ENCODE data around the gene FAM221B. TPM values are rescaled to one million over a fixed set of nuclear protein-coding genes. Genes with fewer than 3 reads are reported as not detected.

FAM221B gene
- total and polyA plus RNA-seq, 8 donors, result 0.10 TPM; not detected in 7

GRCh38 chr9:35854091-35854762 is 25.7 kb upstream of the FAM221B start:
- WGBS, 5 donors, result 84 to 93% (median 87%) methylated on average over 7 of the region's 7 CpGs
- no peaks in the 10 kb centered on the region for H3K9me3 ChIP-seq
- intact Hi-C loops (cut with DNase I; ENCODE audit: low total_unique reads), result no loop called here
- peaks cover 0 to 17% (median 0%) of the 10 kb centered on the region in 3 donors for H3K27me3 ChIP-seq
- H3K36me3 ChIP-seq, result peaks cover 0 to 28% (median 17%) of the 10 kb centered on the region in 4 donors
- no peak overlapping the region for H3K27ac ChIP-seq
- no peak for DNase-seq
- TF ChIP-seq POLR2A (IDR thresholded peaks at IDR 0.05), result no peak
- no peak overlapping the region for H3K4me3 ChIP-seq
- peaks cover 0 to under 1% (median 0%) of the 10 kb centered on the region in 4 donors for H3K4me1 ChIP-seq

DNA sequence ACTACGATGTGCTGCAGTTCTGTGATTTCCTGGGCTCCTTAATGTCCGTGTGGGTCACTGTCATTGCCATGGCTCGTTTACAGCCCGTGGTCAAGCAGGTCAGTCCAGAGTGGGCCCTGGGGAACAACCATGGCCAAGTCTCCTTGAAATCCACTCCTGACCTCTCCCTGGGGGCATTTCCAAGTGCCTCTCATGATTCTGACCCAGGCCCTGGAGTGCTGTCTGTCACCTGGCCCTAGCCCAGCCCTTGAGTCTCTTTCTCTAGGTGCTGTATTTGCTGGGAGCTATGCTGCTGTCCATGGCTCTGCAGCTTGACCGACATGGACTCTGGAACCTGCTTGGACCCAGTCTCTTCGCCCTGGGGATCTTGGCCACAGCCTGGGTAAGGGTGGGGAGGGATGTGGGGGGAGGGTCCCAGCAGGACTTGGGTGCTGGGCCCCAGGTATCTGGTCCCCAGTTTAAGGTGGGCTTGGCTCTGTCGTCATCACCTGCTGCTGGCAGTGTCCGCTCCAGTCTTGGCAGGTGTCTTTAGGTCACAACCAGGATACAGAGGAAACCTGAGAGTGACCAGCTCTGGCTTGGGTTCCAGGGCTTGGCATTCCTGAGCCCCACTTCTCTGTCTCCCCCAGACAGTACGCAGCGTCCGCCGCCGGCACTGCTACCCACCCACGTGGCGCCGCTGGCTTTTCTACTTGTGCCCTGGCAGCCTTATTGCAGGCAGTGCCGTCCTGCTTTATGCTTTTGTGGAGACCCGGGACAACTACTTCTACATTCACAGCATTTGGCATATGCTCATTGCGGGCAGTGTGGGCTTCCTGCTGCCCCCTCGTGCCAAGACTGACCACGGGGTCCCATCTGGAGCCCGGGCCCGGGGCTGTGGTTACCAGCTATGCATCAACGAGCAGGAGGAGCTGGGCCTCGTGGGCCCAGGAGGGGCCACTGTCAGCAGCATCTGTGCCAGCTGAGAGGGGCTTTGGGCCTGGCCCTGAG is 24.6 kb upstream of the FAM221B start:
- peaks cover 0 to 3% (median 0%) of the 10 kb centered on the region in 4 donors for H3K4me1 ChIP-seq
- H3K36me3 ChIP-seq, result peaks cover 0 to 29% (median 19%) of the 10 kb centered on the region in 4 donors
- TF ChIP-seq, protein P1, sequence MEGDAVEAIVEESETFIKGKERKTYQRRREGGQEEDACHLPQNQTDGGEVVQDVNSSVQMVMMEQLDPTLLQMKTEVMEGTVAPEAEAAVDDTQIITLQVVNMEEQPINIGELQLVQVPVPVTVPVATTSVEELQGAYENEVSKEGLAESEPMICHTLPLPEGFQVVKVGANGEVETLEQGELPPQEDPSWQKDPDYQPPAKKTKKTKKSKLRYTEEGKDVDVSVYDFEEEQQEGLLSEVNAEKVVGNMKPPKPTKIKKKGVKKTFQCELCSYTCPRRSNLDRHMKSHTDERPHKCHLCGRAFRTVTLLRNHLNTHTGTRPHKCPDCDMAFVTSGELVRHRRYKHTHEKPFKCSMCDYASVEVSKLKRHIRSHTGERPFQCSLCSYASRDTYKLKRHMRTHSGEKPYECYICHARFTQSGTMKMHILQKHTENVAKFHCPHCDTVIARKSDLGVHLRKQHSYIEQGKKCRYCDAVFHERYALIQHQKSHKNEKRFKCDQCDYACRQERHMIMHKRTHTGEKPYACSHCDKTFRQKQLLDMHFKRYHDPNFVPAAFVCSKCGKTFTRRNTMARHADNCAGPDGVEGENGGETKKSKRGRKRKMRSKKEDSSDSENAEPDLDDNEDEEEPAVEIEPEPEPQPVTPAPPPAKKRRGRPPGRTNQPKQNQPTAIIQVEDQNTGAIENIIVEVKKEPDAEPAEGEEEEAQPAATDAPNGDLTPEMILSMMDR (IDR thresholded peaks at IDR 0.05), result no peak
- no peak for TF ChIP-seq EP300 (IDR thresholded peaks at IDR 0.05)
- TF ChIP-seq POLR2A (IDR thresholded peaks at IDR 0.05), result no peak
- TF ChIP-seq POLR2AphosphoS5 (IDR thresholded peaks at IDR 0.05), result no peak
- H3K27me3 ChIP-seq, result peaks cover 0 to 17% (median 0%) of the 10 kb centered on the region in 3 donors
- intact Hi-C loops (cut with DNase I; ENCODE audit: low total_unique reads), result no loop called here
- 86 to 94% (median 88%) methylated on average over 25 of the region's 25 CpGs for WGBS, 5 donors
- H3K4me3 ChIP-seq, result no peak overlapping the region
- no peak for DNase-seq
- no peak overlapping the region for H3K27ac ChIP-seq
- no peaks in the 10 kb centered on the region for H3K9me3 ChIP-seq

- Histone ChIP-seq H3K4me1 (peaks cover 0 to 10% (median 3%) of the 10 kb centered on the region in 4 donors), H3K36me3 (peaks cover 0 to 38% (median 23%) of the 10 kb centered on the region in 4 donors), H3K9me3 (no peaks in the 10 kb centered on the region), H3K27ac (no peak overlapping the region), H3K4me3 (no peak overlapping the region), H3K27me3 (peaks cover 0 to 17% (median 0%) of the 10 kb centered on the region in 3 donors)
- TF ChIP-seq POLR2A (IDR thresholded peaks at IDR 0.05) (no peak), EP300 (IDR thresholded peaks at IDR 0.05) (no peak), POLR2AphosphoS5 (IDR thresholded peaks at IDR 0.05) (no peak)
- TF ChIP-seq, protein P1 (IDR thresholded peaks at IDR 0.05), result no peak
- intact Hi-C loops (cut with DNase I; ENCODE audit: low total_unique reads), result no loop called here
- WGBS, 5 donors, result 83 to 100% (median 95%) methylated on average over 2 of the region's 2 CpGs
- peak in 1 of 2 donors; percentile 4 for DNase-seq
Measured at GRCh38 chr9:35852267-35852815, 23.8 kb upstream of the FAM221B start.

DNA sequence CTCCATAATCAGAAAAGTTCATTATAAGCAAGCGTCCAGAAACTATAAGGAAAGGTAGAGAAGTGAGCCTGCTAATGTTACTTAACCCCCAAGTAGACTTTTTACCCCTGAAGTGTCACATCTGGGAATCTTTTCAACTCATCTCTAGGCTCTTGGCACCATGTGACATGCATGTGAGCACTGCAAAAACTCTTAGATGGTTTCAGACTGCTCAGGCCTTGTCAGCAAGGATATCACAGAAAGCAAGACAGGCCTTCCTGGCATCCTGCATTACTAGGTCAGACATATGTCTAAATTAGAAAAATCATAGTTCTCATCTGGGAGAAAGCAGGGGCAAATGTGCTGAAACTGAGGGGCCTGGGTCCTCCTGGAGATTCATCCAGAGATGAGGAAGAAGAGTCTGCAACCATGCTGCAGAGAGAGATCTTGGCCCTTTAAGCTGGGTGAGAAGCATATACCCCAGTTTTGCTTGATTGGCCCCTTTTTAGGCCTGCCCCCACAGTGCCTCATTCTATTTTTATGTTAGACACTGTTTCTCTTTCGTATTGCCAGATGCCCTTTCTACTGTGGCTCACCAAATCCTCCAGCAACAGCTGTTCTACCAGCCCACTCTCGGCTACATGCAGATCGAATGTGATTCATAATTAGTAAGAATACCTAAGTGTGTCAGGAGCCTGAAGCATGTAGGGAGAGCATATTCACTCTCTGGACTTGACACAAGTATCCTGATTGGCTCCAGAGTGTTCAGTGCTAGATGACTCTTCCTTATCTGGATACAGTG is 19.4 kb upstream of the FAM221B start:
- Histone ChIP-seq H3K9me3 (no peaks in the 10 kb centered on the region), H3K27me3 (peaks cover 0 to 17% (median 0%) of the 10 kb centered on the region in 3 donors), H3K27ac (peak overlapping the region in 4 of 5 donors; percentile 13 to 61 (median 37)), H3K36me3 (peaks cover 0 to 27% (median 21%) of the 10 kb centered on the region in 4 donors), H3K4me1 (peaks cover 34 to 50% (median 42%) of the 10 kb centered on the region in 4 donors), H3K4me3 (no peak overlapping the region)
- intact Hi-C loops (cut with DNase I; ENCODE audit: low total_unique reads), result no loop called here
- 73 to 87% (median 80%) methylated on average over 4 of the region's 4 CpGs for WGBS, 5 donors
- DNase-seq, result peak in 1 of 2 donors; percentile 44
- TF ChIP-seq POLR2AphosphoS5 (IDR thresholded peaks at IDR 0.05), result peak in 1 of 3 donors; percentile 44
- TF ChIP-seq, protein P1 (IDR thresholded peaks at IDR 0.05), result no peak

All from stomach (tissue), 9 donors.